Raji (cell line): ENCODE data around the gene HSDL2.

Experiments
- POLR2A ChIP-seq: IDR thresholded peaks from 2 replicates; pipeline ENCODE4 v1.6.1; 2011; ENCODE audit warnings: low read depth, low read length, control low read depth; ENCODE audit not compliant: insufficient read depth

The HSDL2 gene

DNA sequence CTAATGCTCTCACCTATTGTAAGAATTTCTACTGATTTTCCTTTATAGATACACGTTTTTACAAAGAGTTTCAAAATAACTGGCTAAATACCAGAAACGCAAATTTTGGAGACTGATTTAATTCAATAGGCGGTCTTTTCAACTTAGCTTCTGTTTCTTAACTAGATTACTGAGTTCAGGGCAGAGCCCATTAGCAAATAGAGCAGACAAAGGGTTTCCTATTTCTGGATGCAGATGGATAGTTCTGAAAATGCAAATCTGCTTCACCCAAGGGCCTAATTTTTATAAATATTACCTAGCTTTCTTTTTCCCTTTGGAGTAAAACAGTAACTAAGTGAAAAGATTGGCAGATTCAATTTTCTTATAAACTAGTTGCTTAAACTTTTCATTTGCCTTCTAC is 93.1 kb downstream of the HSDL2 start:
- TF ChIP-seq POLR2A, result no peak

DNA sequence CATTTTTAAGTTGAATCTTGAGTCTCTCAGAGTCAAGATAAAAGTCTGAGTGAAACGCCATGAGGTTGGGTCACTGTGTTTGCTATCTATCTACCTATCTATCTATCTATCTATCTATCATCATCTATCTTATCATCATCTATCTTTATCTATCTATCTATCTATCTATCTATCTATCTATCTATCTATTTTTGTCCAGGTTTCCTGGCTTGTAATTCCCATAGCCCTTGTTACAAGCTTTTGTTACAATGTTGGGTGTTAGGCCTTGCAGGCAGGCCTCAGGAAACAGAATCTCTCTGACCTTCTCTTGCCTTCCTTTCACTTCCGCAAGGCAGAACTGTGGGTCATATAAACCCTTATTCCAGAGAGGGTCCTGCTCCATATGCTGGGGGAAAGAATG is 94.1 kb downstream of the HSDL2 start:
- no peak for TF ChIP-seq POLR2A

DNA sequence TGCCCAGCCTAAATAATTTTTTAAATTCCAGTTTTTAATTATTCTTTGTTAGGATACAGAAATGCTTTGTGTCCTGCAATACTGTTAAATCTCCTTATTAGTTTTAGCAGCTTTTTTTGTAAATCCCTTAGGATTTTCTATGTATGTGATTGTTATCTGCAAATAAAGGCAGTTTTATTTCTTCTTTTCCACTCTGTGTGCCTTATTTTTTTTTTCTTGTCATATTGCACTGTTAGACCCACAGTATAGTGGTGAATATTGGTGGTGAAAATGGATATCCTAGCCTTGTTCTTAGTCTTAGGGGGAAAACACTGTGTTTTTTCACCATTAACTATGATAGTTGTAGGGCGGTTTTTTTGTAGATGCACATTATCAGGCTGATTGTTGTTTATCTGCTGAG is 95.4 kb downstream of the HSDL2 start:
- no peak for TF ChIP-seq POLR2A

DNA sequence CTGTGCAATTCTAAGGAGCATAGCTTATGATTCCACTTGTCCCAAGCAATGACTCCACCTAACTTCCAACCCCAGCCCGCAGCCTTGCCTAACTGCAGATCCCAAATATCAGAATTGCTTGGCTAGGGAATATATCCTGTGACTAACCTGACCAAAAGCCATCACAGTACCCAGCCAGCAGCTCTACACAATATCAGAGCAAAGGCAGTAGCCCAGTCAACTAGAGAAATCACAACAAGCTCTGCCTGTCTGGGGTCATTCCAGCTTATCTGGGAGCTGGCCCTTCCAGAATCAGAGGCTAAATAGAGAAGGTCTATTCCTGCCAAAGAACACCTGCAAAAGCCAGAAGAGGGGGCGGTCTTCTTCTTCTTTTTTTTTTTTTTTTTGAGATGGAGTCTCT is 97.4 kb downstream of the HSDL2 start:
- TF ChIP-seq POLR2A, result no peak

DNA sequence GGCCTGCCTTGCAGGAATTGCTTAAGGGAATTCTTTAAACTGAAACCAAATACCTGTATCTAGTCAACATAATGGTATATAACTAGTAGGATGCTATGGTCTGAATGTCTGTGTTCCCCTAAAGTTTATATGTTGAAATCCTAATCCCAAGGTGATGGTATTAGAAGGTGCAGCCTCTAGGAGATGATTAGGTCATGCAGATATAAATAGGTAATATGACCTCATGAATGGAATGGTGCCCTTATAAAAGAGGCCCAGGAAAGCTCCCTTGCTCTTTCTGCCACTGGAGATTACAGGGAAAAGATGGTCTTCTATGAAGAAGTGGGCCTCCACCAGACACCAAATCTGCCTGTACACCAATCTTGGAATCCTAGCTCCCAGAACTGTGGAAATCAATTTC is 99.3 kb downstream of the HSDL2 start:
- no peak for TF ChIP-seq POLR2A

DNA sequence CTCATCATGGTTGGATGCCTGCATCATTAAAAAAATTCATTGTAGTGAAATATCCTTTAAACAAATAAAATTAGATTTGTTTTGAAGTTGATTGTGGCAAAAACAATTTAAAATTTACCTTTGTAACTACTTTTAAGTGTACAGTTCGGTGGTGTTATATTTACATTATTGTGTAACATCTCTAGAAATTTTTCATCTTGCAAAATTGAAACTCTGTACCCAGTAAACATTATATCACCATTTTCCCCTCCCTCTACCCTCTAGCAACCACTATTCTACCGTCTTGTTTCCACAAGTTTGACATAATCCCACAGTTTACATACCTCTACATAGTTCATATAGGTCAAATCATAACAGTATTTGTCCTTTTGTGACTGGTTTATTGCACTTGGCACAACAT is 104.7 kb downstream of the HSDL2 start:
- TF ChIP-seq POLR2A, result no peak

DNA sequence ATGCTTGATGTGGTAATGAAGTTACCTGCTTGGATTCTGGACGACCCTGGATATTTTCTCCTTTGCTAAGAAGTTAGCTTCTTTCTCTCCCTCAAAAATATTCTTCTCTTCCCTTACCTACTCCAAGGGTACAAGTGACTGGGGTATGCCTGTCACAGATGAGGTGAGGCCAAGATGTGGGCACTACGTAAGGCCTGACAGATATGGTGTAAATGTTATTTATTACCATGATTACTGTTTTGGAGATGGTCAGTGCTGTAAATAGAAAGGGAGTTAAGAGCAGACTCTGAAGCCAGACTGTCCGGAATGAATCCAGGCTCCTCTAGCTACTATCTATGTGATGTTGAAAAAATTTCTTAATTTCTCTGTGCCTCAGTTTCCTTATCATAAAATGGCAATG is 105.7 kb downstream of the HSDL2 start:
- TF ChIP-seq POLR2A, result no peak

DNA sequence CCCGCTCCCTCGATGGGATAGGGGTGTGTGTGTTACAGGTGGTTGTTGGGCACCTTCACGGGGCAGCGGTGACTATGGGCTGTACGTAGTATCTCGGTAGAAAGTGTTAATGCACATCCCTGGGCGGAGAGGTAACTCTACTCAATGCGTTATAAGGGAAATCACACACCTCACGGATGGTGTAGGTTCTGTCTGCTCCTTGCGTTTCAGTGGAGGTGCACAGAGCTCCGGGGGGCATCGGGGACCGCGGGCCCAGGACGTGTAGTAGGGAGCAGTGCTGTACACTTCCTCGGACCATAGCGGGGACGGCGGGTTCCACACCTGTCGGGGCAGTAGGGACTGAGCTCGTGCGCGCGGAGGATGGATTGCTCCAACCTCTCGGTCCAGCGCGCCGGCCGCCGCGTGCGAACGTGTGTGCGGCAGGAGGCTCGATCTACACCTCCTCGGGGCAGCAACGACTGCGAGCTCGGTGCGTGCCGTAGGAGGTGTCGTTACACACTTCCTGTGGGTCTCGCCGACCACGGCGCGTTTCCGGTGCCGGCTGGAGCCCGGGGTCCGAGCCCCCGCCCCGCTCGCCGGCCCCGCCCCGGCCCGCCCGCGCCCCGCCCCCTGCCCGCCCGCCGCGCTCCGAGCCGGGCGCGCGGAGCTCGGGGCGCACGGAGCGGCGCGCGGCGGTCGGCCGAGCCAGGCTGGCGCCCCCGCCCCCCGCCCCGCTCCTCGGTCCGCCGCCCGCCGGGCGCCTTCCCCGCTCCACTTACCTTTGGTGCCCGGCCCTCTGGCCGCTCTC is 106.5 kb downstream of the HSDL2 start, which contains the start of gene KIAA1958:
Gene KIAA1958 (plus strand): TSS at position 607 of the 787 bp plus-strand sequence. CDS start 87,254 bp downstream, outside the sequence.
- TF ChIP-seq POLR2A, result peak; percentile 99

DNA sequence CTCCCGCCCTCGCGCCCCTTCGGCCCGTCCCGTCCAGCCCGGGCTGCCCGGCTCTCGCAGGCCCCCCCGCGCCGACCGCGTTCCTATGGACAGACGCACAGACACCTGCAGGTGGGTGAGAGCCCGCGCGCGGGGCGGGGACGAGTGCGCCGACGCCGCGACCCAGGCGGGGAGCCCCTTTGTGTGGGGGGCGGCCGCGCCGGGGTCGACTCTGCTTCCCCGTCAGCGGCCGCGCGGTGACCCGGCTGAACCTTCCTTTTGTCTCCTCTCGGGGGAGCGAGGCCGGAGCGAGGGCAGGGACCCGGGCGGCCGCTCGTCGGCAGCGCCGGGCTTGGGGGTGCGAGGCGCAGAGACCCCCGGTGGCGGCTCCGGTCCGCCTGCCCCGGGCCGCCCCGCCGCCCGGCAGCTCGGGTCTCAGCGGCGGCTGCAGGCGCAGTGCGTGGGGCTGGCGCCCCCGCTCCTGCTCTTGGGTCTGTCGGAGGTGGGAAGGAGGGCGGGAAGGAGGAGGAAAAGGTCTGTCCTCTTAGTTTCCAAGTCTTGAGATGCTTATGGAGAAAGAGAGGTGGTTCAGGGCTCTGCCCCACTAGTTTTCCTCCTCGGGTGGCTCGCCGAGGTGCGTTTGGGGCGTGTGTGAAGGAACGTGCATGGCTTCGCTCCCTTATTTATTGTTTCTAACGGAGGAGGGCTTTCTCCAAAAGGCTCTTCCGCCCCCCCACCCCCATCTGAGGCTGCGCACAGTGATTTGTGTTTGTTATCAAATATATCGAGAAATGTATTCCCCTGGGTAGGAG is 107.3 kb downstream of the HSDL2 start:
- peak; percentile 25; the same call in 1 of the 2 replicates for TF ChIP-seq POLR2A

DNA sequence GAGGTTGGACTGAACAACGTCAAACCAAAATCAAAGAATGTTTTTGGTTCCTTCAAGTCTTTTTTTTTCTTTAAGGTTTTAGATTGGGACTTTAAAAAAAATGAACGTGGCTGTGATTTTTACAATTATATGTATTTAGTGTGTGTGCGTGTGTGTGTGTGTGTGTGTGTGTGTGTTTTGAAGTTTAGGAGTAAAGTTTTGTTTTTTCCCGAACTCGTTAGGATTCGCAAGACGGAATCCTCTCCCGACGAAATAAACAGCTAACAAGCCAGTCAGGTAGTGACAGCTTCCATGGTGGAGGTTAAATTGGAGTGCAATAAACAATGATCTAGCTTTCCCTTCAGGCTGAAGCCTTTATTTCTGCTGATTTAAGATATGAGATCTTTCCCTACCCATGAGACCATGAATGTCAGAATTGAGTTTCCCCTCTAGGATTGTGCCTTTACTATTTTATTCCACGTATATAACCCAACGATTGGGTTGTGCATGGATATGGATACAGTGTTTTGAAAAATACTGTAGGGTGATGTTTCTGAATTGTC is 108.0 kb downstream of the HSDL2 start:
- no peak for TF ChIP-seq POLR2A

DNA sequence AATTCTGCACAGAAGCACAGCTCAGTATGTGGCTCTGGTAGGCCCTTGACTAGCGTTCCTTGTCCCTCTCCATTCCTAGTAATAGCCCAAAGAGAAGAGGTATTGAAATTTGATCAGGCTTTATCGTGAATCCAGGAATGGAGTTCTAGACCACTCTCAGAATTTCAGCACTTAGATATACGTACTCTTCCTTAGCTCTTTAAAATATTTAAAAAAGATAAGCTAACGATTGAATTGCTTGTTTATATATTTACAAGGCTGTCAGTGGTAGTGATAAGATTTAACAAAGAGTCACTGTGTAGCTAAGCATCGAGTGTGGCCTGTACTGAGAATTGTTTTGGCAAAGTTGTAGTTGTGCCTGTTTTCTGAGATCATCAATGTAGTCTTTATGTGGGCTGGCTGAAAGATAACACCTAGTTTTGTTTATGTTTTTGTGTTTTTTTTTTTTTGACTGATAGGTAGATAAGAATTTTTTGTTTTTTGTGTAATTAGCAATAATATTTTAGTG is 109.2 kb downstream of the HSDL2 start:
- TF ChIP-seq POLR2A, result no peak

DNA sequence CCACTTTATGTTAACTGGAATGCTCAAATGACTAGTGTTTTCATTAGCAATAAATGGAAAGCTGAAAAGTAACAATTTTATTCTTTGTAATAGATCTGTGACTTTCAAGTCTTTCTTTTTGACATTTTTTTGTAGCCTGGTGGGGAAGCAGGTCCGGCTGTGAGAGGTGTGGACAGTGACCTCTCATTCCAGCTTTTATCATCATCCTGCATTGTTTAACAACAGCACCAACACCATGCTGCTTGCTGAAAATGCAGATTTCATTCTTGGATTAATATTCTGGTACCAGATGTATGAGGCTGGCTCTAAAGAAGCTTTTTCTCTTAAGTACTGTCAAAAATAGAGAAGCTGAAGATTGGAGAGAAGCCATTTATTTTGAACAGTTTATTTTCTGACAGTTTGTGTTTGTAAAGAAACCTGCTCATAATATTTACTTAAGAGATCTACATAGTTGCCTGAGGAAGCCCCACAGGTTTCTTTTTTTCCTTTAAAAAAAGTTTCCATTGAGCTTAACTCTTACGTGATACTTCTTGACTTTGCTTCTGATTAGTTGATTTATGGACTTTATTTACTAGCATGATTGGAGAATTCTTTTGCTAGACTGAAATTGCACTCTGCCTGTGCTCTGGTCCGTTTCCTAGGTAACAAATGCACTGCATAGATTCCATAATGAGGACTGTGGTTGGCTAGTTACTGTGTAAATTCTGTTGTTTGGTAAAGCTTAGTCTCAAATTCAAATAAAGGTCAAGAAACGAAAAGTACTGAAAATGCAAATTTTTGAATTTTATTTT is 110.2 kb downstream of the HSDL2 start:
- no peak for TF ChIP-seq POLR2A

DNA sequence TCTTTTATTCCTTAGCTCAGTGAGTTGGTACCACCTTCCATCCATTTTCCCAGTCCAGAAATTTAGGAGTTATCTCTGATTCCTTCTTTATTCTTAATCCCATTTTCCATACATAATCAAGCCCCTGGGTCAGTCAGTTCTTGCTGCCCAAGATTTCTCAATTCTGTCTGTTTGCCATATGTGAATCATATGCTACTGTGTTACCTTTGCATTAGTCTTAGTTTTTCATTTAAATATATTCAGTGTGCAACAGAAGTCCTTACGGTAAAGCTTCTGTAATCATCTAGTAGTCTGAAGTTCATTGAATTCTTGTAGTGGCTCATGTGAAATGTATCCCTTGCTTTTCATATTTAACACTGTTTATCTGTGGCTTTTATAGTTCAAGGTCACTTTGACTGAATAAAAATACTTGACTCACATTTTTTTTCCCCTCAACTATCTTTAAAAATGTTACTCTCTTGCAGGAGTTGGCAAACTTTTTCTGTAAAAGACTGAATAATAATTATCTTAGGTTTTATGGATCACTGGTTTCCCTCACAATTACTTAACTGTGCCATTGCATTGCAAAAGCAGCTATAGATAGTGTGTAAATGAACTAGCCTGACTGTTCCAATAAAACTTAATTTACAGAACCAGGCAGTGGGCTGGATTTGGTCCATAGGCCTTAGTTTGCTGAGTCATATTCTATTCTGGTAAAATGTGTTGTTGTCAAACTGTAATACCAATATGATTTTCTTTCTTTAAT is 113.7 kb downstream of the HSDL2 start:
- TF ChIP-seq POLR2A, result no peak

DNA sequence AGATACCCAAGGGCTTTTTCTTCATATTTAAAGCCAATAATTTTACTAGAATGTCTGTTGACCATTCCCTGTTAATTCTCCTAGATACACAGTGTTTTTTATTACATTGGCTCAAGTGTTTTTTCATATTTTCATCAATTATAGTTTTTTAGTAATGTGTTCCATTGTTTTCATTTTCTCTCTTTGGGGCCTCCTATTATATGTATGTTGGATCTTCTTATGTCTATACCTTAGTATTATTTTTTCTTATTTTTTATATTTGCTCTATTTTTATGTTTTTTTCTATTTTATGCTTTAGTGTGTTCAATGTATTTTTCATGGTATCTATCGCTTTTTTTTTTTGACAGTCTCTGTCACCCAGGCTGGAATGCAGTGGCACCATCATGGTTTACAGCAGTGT is 114.2 kb downstream of the HSDL2 start:
- TF ChIP-seq POLR2A, result no peak
